NB4 (cell line): ENCODE data around the gene ARHGAP29.

Source experiments
- CTCF ChIP-seq: IDR thresholded peaks from one replicate; pipeline ENCODE4 v1.5.1; 2012; ENCODE audit warnings: low read depth, low read length
- POLR2A ChIP-seq: IDR thresholded peaks from 2 replicates; pipeline ENCODE4 v1.6.1; 2011; ENCODE audit warnings: mild to moderate bottlenecking; ENCODE audit not compliant: insufficient read length; ENCODE audit errors: extremely low read depth

- TF ChIP-seq POLR2A (no peak), CTCF (no peak)
Observed at GRCh38 chr1:94153133-94153532, 84.3 kb downstream of the ARHGAP29 start.
